Suprapubic skin (tissue), 4 donors: ENCODE results near the gene OR4S2. TPM values are rescaled to one million over a fixed set of nuclear protein-coding genes. Genes with fewer than 3 reads are reported as not detected.

Source experiments
- DNase-seq, 2 donors: peaks; one replicate each; pipeline ENCODE4 v3.0.0-alpha.2; 2019; ENCODE audit warnings: low spot score in 2 of 2
- H3K27ac ChIP-seq: fragments of 200-600 bp; sonication (generic); one replicate; pipeline ENCODE4 v1.5.1; 2019
- H3K27me3 ChIP-seq: fragments of 200-600 bp; sonication (generic); one replicate; pipeline ENCODE4 v1.5.1; 2019
- H3K36me3 ChIP-seq: fragments of 200-600 bp; sonication (generic); one replicate; pipeline ENCODE4 v1.5.1; 2019
- H3K4me1 ChIP-seq: fragments of 200-600 bp; sonication (generic); one replicate; pipeline ENCODE4 v1.5.1; 2019
- H3K4me3 ChIP-seq: fragments of 200-600 bp; sonication (generic); one replicate; pipeline ENCODE4 v1.5.1; 2019; ENCODE audit warnings: mild to moderate bottlenecking
- H3K9me3 ChIP-seq: fragments of 200-600 bp; sonication (generic); one replicate; pipeline ENCODE4 v1.5.1; 2019
- EP300 ChIP-seq: sonication (generic); formaldehyde crosslinking; IDR thresholded peaks from one replicate; pipeline ENCODE4 v1.6.1; 2017; ENCODE audit warnings: antibody characterized with exemption
- POLR2A ChIP-seq, 2 donors: fragments of 450-650 bp; IDR thresholded peaks; one replicate each; pipeline ENCODE4 v1.6.1; 2017; ENCODE audit warnings: antibody characterized with exemption in 2 of 2, mild to moderate bottlenecking in 2 of 2, moderate library complexity in 2 of 2
- POLR2AphosphoS5 ChIP-seq, 3 donors: sonication (generic); formaldehyde crosslinking; IDR thresholded peaks; one replicate each; pipeline ENCODE4 v1.6.1; 2017; ENCODE audit warnings: antibody characterized with exemption in 3 of 3
- WGBS: methylation state at CpG from one replicate; pipeline ENCODE4 v1.1.5; 2018; 5-methylcytosine and 5-hydroxymethylcytosine counted together
- total RNA-seq, 4 donors: library from RNA; depleted of rRNA; stranded (reverse); fragments of >200 nt; gene quantifications; one replicate each; pipeline ENCODE4 v1.1.0, GENCODE V29; 2016
- TF ChIP-seq, protein P1 (sequence below), 2 donors: fragments of 200-600 bp in 1 of 2; fragments of 450-650 bp in 1 of 2; sonication (generic) in 1 of 2; IDR thresholded peaks; one replicate each; pipeline ENCODE4 v1.5.1; 2016 to 2019; ENCODE audit warnings: antibody characterized with exemption in 2 of 2, mild to moderate bottlenecking in 1 of 2, moderate library complexity in 1 of 2

The OR4S2 gene
- total RNA-seq, 4 donors from 2014 or later = not detected

DNA sequence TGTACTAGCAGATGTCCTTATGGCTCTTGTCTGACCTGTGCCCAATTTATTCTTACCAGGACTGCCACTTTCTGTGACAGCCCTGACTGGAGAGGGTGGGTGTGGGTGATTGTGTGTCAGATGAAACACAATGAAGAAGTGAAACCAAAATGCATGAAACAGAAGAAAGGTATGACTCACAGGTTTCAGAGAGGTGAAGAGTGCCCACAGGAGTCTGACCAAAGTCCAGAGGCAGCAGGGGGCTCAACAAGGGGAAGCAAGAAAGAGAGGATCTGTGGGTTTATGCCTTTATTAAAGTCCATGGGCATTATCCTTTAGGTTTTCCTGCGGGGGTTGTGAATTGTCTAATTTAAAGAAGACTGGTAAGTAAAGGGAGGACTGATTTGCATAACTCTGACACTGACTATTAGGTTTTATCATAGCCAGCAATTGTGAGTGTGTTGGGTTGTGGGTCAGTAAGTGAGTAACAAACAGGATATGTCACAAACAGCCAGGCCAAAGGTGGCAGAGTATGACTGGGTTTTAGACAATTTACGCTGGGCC is 10.0 kb downstream of the OR4S2 start:
- 87% methylated on average over 2 of the region's 2 CpGs for WGBS

DNA sequence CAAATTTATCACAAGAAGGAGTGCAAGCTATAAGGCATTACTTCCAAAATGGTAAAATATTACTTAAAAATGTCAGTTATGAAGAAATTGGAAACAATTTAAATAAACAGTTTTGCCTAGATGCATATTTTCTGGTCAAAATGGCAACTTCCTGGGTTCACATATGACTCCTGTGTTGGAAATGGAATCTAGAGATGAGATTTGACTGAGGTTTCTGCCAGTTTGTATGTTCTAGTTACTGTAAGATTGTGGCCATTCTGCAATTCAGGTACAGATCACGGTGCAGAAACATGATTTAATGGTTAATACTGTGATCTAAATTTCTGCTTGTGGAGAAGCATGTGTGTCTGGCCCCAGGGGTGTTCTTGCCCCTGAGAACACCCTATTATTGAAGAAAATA is 10.5 kb downstream of the OR4S2 start:
- no peaks in the 10 kb centered on the region for H3K9me3 ChIP-seq
- TF ChIP-seq EP300 = no peak
- TF ChIP-seq, protein P1, sequence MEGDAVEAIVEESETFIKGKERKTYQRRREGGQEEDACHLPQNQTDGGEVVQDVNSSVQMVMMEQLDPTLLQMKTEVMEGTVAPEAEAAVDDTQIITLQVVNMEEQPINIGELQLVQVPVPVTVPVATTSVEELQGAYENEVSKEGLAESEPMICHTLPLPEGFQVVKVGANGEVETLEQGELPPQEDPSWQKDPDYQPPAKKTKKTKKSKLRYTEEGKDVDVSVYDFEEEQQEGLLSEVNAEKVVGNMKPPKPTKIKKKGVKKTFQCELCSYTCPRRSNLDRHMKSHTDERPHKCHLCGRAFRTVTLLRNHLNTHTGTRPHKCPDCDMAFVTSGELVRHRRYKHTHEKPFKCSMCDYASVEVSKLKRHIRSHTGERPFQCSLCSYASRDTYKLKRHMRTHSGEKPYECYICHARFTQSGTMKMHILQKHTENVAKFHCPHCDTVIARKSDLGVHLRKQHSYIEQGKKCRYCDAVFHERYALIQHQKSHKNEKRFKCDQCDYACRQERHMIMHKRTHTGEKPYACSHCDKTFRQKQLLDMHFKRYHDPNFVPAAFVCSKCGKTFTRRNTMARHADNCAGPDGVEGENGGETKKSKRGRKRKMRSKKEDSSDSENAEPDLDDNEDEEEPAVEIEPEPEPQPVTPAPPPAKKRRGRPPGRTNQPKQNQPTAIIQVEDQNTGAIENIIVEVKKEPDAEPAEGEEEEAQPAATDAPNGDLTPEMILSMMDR (IDR thresholded peaks at IDR 0.05) = no peak
- TF ChIP-seq POLR2AphosphoS5 (IDR thresholded peaks at IDR 0.05) = no peak
- TF ChIP-seq POLR2A (IDR thresholded peaks at IDR 0.05) = no peak
- no peaks in the 10 kb centered on the region for H3K27me3 ChIP-seq
- no peak overlapping the region for H3K4me3 ChIP-seq
- H3K27ac ChIP-seq = no peak overlapping the region
- no peak for DNase-seq
- no peaks in the 10 kb centered on the region for H3K4me1 ChIP-seq
- WGBS = 54% methylated on average over 1 of the region's 1 CpG
- H3K36me3 ChIP-seq = no peaks in the 10 kb centered on the region

More for the DNA sequence above, 10.0 kb downstream of the OR4S2 start:
- H3K27me3 ChIP-seq = no peaks in the 10 kb centered on the region
- H3K4me3 ChIP-seq = no peak overlapping the region
- DNase-seq = no peak
- no peak for TF ChIP-seq POLR2A (IDR thresholded peaks at IDR 0.05)
- TF ChIP-seq POLR2AphosphoS5 (IDR thresholded peaks at IDR 0.05) = no peak
- TF ChIP-seq, protein P1 (IDR thresholded peaks at IDR 0.05) = no peak
- TF ChIP-seq EP300 = no peak
- no peaks in the 10 kb centered on the region for H3K9me3 ChIP-seq
- no peaks in the 10 kb centered on the region for H3K4me1 ChIP-seq
- no peaks in the 10 kb centered on the region for H3K36me3 ChIP-seq
- H3K27ac ChIP-seq = no peak overlapping the region

DNA sequence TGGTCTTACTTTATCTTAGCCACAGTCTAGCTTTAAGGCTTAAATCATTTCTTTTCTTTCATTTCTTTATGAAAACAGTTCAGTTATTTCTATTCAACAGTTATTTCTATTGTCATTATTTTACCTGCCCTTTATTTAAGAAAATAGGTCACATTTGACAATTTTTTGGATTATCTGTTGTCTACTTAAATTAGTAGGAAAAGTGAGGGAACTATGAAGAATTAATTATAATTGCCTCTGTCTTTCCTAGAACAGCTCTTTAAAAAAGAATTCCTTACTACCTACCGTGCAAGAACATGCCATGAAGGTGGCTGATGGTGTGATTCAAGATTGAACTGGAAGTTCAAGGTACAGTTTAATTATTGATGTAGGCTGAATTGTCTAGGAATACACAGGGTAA is 13.8 kb downstream of the OR4S2 start, which contains the start of gene OR4C6:
TSS of gene OR4C6 (plus strand) at position 301 of the 400 bp plus-strand sequence. CDS start 2,966 bp downstream, outside the sequence.
- H3K9me3 ChIP-seq = no peaks in the 10 kb centered on the region
- DNase-seq = no peak
- WGBS = 79% methylated on average over 1 of the region's 1 CpG
- no peak within 1 kb of the TSS for H3K27ac ChIP-seq
- no peaks in the 10 kb centered on the region for H3K27me3 ChIP-seq
- no peaks in the 10 kb centered on the region for H3K4me1 ChIP-seq
- no peak for TF ChIP-seq POLR2AphosphoS5 (IDR thresholded peaks at IDR 0.05)
- TF ChIP-seq POLR2A (IDR thresholded peaks at IDR 0.05) = no peak
- TF ChIP-seq, protein P1 (IDR thresholded peaks at IDR 0.05) = no peak
- TF ChIP-seq EP300 = no peak
- no peak within 1 kb of the TSS for H3K4me3 ChIP-seq
- no peaks in the 10 kb centered on the region for H3K36me3 ChIP-seq

DNA sequence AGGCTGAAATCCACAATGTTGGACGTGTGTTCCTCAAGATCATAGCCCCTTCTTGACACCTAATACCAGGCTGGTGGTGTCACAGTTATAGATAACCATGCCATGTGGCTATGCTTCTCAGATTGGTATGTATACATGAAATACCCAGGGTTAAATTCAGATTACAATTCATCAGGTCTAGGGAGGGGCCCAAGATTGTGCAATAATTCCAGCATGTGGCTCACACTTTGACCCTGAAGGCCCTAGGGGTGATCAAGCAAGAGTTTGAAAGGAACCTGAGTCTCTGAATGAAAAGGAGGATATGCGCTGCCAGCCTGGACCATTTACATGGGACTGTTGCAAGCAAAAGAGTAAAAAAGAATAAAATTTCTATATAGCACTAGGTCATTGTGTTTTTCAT is 21.2 kb downstream of the OR4S2 start:
- no peak for DNase-seq
- TF ChIP-seq, protein P1 (IDR thresholded peaks at IDR 0.05) = no peak
- no peak for TF ChIP-seq EP300
- no peak for TF ChIP-seq POLR2AphosphoS5 (IDR thresholded peaks at IDR 0.05)
- no peak for TF ChIP-seq POLR2A (IDR thresholded peaks at IDR 0.05)
- no peaks in the 10 kb centered on the region for H3K4me1 ChIP-seq
- no peak overlapping the region for H3K4me3 ChIP-seq
- no peaks in the 10 kb centered on the region for H3K36me3 ChIP-seq
- H3K27ac ChIP-seq = no peak overlapping the region
- 87% methylated on average over 1 of the region's 2 CpGs for WGBS
- no peaks in the 10 kb centered on the region for H3K9me3 ChIP-seq
- no peaks in the 10 kb centered on the region for H3K27me3 ChIP-seq

DNA sequence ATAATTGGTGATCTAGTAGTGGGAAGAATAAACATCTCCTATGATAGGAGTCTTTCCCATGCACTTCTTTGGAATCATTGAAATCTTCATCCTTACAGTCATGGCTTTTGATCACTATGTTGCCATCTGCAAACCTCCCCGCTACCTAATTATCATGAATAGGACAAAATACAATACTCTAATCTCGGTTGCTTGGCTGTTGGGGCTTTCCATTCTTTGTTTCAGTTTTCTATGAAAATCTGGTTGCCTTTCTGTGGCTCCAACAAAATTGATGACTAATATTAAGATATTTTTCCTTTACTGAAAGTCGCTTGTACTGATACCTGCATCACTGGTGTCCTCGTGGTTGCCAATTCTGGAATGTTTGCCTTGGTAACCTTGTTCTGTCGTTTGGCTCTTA is 25.7 kb downstream of the OR4S2 start:
- Histone ChIP-seq H3K9me3 (no peaks in the 10 kb centered on the region), H3K4me1 (no peaks in the 10 kb centered on the region), H3K4me3 (no peak overlapping the region), H3K27ac (no peak overlapping the region), H3K36me3 (no peaks in the 10 kb centered on the region), H3K27me3 (no peaks in the 10 kb centered on the region)
- 58% methylated on average over 5 of the region's 5 CpGs for WGBS
- DNase-seq = no peak
- TF ChIP-seq, protein P1 (IDR thresholded peaks at IDR 0.05) = no peak
- TF ChIP-seq POLR2AphosphoS5 (IDR thresholded peaks at IDR 0.05) (no peak), POLR2A (IDR thresholded peaks at IDR 0.05) (no peak), EP300 (no peak)
